ENCODE measurements around the gene RGCC. TPM values are rescaled to one million over a fixed set of nuclear protein-coding genes. Genes with fewer than 3 reads are reported as not detected.

Gene RGCC
- total and polyA plus RNA-seq, 8 donors: 3.2 to 22.9 (median 7.8) TPM

DNA sequence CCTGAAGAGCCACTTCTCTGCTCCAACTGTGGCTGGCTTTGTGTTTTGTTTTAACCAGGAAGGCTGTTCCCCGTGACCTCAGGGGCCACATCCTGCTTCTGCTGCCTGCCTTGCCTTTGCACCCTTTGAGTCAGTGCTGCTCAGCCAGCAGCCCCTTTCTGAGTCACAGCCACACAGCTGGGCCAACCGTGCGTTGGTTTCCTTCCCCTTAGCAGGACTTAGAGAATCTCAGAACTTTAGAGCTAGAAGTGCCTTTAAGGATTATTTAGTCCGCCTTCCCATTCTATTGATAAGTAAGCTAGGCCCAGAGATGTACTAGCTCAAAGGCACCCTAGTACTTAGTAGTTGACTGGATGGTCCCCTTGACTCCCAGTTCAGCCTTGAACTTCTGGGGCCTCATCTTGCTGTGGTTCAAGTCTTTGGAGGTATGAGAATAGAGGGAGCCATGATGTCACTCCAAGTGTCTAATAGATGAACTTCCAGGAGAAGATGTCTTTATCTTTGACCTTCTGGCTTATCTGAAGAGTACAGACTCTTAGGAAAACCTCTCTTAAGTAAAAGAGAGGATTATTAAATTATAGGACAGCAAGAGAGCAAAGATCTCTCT, 8.0 kb downstream of the RGCC start:
- DNase-seq (no peak), ATAC-seq (peak in 3 of 4 donors; percentile 60 to 85 (median 81)), FAIRE-seq (no peak)
- Histone ChIP-seq H3K27ac (peak overlapping the region in 1 of 4 donors; percentile 33), H3K4me1 (no peaks in the 10 kb centered on the region), H3K9me3 (no peaks in the 10 kb centered on the region), H3K27me3 (peaks cover 0 to 6% (median 0%) of the 10 kb centered on the region in 4 donors), H3K36me3 (no peaks in the 10 kb centered on the region), H3K4me3 (no peak overlapping the region)
- intact Hi-C loops (cut with DNase I): no loop called here
- WGBS, 2 donors: 83 to 87% methylated on average over 4 of the region's 4 CpGs
- TF ChIP-seq, protein P1, sequence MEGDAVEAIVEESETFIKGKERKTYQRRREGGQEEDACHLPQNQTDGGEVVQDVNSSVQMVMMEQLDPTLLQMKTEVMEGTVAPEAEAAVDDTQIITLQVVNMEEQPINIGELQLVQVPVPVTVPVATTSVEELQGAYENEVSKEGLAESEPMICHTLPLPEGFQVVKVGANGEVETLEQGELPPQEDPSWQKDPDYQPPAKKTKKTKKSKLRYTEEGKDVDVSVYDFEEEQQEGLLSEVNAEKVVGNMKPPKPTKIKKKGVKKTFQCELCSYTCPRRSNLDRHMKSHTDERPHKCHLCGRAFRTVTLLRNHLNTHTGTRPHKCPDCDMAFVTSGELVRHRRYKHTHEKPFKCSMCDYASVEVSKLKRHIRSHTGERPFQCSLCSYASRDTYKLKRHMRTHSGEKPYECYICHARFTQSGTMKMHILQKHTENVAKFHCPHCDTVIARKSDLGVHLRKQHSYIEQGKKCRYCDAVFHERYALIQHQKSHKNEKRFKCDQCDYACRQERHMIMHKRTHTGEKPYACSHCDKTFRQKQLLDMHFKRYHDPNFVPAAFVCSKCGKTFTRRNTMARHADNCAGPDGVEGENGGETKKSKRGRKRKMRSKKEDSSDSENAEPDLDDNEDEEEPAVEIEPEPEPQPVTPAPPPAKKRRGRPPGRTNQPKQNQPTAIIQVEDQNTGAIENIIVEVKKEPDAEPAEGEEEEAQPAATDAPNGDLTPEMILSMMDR (IDR thresholded peaks at IDR 0.05): no peak

DNA sequence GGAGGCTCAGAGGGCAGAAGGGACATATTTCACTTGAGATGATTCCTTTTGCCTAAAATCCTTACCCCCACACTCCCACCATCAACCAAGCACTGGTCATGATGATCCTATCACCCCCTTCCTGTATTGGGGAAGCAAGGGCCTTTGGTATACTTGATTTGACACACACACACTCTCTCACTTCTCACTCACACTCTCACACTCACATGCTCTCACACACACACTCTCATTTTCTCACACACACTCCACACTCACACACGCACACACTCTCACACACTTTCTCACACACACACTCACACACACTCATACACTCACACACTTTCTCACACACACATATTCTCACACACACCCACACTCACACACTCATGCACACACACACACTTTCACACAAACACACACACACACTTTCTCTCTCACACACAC, 8.6 kb downstream of the RGCC start:
- no peak for FAIRE-seq
- Histone ChIP-seq H3K4me1 (no peaks in the 10 kb centered on the region), H3K27ac (no peak overlapping the region), H3K4me3 (no peak overlapping the region), H3K27me3 (peaks cover 0 to 6% (median 0%) of the 10 kb centered on the region in 4 donors), H3K36me3 (no peaks in the 10 kb centered on the region), H3K9me3 (no peaks in the 10 kb centered on the region)
- intact Hi-C loops (cut with DNase I): no loop called here
- WGBS, 2 donors: 74 to 85% methylated on average over 1 of the region's 1 CpG
- TF ChIP-seq, protein P1 (IDR thresholded peaks at IDR 0.05): no peak
- ATAC-seq: no peak
- DNase-seq: no peak

DNA sequence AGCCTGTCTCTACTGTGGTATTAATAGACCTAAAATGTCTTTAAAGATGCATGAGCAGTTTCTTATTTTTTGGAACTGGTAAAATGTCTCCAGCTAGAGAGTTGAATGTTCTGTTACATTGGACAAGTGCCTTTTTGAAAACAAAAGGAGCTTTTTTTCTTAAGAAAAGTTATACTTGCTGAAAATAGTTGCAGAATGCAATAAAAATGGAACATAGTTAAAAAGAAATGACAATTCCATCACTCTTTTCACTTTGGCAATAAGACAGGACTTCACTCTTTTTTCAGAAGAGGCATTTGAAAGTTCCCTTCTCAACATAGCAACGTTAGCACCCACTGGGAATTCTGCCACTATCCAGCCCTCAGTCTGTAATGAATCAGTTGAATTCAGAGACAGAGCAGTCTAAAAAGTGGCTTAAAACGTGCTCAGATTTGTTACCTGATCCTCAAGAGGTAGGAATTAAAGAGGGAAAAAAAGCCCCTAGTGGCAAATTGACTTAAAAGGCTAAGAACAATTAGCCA, 10.1 kb downstream of the RGCC start:
- no peaks in the 10 kb centered on the region for H3K4me1 ChIP-seq
- ATAC-seq (no peak), FAIRE-seq (no peak), DNase-seq (no peak)
- H3K27ac ChIP-seq: no peak overlapping the region
- TF ChIP-seq, protein P1 (IDR thresholded peaks at IDR 0.05): no peak
- H3K9me3 ChIP-seq: no peaks in the 10 kb centered on the region
- intact Hi-C loops (cut with DNase I): no loop called here
- no peak overlapping the region for H3K4me3 ChIP-seq
- no peaks in the 10 kb centered on the region for H3K27me3 ChIP-seq
- WGBS, 2 donors: 31 to 39% methylated on average over 2 of the region's 2 CpGs
- no peaks in the 10 kb centered on the region for H3K36me3 ChIP-seq

DNA sequence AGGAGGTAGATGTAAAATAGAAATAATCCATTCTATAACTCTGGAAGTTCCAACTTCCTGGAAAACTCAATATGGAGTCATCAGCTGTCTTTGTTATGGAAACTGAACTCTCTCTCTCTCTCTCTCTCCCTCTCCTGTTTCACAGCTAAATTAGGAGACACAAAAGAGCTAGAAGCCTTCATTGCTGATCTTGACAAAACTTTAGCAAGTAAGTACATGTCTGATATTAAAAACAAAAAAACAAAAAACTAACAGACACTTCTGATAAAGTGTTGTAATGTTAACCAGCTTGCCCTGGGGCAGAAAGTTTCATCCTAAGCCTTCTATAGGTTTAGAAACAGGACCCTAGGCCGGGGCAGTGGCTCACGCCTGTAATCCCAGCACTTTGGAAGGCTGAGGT, 11.3 kb downstream of the RGCC start:
- Histone ChIP-seq H3K9me3 (no peaks in the 10 kb centered on the region), H3K27me3 (no peaks in the 10 kb centered on the region), H3K27ac (no peak overlapping the region), H3K4me1 (no peaks in the 10 kb centered on the region), H3K36me3 (no peaks in the 10 kb centered on the region), H3K4me3 (no peak overlapping the region)
- ATAC-seq: no peak
- intact Hi-C loops (cut with DNase I): no loop called here
- no peak for FAIRE-seq
- 87 to 93% methylated on average over 2 of the region's 2 CpGs for WGBS, 2 donors
- no peak for DNase-seq
- TF ChIP-seq, protein P1 (IDR thresholded peaks at IDR 0.05): no peak

DNA sequence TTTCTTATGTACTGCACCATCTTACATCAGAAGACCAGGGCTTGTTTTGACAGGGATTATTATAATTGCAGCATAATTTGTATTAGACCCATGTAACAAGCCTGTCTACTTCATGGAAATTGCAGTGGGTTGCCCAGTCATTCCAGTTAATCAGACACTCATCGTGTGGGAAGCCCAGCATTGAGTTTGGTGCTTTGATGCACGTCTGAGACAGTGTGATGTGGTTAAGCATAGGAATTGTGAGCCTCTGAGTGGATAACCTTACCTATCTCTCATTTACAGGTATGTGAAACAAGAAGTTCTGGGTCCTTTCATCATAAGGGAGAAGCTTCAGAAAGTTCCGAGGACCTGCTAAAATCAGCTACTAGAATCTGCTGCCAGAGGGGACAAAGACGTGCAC, 12.8 kb downstream of the RGCC start:
- H3K27ac ChIP-seq: no peak overlapping the region
- no peaks in the 10 kb centered on the region for H3K27me3 ChIP-seq
- ATAC-seq (no peak), DNase-seq (no peak), FAIRE-seq (no peak)
- no peak overlapping the region for H3K4me3 ChIP-seq
- intact Hi-C loops (cut with DNase I): no loop called here
- 67 to 70% methylated on average over 4 of the region's 4 CpGs for WGBS, 2 donors
- no peaks in the 10 kb centered on the region for H3K9me3 ChIP-seq
- no peaks in the 10 kb centered on the region for H3K4me1 ChIP-seq
- TF ChIP-seq, protein P1 (IDR thresholded peaks at IDR 0.05): no peak
- no peaks in the 10 kb centered on the region for H3K36me3 ChIP-seq
